GM12865 (cell line): ENCODE results near the gene C2CD2.

Source experiments
- DNase-seq: peaks from one replicate; pipeline ENCODE4 v3.0.0; 2010; ENCODE audit warnings: low read depth
- H3K4me3 ChIP-seq: 2 replicates; pipeline ENCODE4 v1.5.1; 2011; ENCODE audit warnings: mild to moderate bottlenecking, low read depth, low read length, control low read depth
- CTCF ChIP-seq: IDR thresholded peaks from 2 replicates; pipeline ENCODE4 v1.5.1; 2011; ENCODE audit warnings: low read length, control low read depth, low read depth, inconsistent platforms; ENCODE audit not compliant: insufficient read depth; ENCODE audit errors: missing control alignments

C2CD2 gene

GRCh38 chr21:41840880-41841279 is 112.9 kb downstream of the C2CD2 start:
- no peak for DNase-seq
- no peak overlapping the region for H3K4me3 ChIP-seq
- TF ChIP-seq CTCF = no peak

DNA sequence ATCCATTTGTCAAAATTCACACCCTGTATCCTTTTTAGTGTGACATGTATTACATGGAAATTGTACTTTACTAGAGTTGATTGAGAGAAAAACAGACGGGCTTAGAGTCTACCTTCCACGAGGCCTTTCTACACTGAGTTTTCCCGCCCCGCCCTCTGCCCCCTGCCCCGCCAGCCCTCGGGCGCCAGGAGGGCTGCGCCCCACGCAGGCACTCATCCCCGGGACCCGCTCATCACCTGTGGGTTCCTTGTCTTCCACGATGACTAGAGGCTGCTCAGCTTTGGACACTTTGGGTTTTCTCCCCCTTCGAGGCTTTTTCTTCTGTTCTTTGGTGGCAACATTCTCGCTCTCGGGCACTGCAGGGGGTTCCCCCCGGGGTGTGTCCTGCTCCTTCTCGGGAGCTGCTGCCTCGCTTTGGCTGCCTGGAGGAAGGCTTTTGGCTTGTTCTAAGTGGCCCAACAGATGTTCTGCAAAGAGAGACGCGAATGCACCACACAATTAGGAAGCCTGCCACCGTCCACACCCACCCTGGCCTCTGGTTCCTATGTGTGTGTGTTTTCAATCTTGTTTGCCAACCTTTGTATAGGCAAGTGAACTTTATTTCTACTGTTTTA is 114.3 kb downstream of the C2CD2 start:
- no peak for DNase-seq
- no peak for TF ChIP-seq CTCF
- no peak overlapping the region for H3K4me3 ChIP-seq

DNA sequence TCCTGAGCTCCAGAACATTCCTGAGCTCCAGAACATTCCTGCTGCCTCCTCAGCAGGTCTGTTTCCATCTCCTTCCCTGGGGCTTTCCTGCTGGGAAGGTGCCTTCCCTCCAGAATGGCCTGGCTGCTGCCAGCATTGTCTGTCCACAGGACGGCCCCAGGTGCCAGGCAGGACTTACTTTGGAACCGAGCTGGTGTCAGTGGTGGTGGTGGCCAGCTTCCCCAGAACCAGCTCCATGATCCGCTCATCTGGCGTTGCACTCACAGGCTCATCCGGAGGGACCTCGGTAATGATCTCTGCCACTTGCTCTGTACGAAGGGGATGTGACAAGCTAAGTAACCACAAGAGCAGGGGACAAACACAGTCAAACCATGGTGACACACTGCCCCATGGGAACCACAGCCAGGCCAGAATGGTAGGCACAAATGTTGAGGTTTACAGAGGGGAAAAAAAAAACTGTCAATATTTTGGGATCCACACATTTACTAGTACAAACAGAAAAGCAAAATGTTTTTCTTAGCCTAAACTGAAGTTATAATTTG is 116.0 kb downstream of the C2CD2 start:
- TF ChIP-seq CTCF = no peak
- DNase-seq = no peak
- no peak overlapping the region for H3K4me3 ChIP-seq

GRCh38 chr21:41836166-41837015 is 117.4 kb downstream of the C2CD2 start:
- H3K4me3 ChIP-seq = peak overlapping the region; percentile 4; the same call in 1 of the 2 replicates
- no peak for DNase-seq
- TF ChIP-seq CTCF = no peak

- peak overlapping the region; percentile 4; the same call in 1 of the 2 replicates for H3K4me3 ChIP-seq
- DNase-seq = no peak
- TF ChIP-seq CTCF = no peak
These were observed 118.1 kb downstream of the C2CD2 start for GRCh38 chr21:41835711-41836154.
